ENCODE results near the gene AK8.
"Not testable (repeated sequence)": the region's sequence is repeated elsewhere in the genome, so short reads cannot be mapped to it uniquely, and the experiment has no call there.

The AK8 gene

DNA sequence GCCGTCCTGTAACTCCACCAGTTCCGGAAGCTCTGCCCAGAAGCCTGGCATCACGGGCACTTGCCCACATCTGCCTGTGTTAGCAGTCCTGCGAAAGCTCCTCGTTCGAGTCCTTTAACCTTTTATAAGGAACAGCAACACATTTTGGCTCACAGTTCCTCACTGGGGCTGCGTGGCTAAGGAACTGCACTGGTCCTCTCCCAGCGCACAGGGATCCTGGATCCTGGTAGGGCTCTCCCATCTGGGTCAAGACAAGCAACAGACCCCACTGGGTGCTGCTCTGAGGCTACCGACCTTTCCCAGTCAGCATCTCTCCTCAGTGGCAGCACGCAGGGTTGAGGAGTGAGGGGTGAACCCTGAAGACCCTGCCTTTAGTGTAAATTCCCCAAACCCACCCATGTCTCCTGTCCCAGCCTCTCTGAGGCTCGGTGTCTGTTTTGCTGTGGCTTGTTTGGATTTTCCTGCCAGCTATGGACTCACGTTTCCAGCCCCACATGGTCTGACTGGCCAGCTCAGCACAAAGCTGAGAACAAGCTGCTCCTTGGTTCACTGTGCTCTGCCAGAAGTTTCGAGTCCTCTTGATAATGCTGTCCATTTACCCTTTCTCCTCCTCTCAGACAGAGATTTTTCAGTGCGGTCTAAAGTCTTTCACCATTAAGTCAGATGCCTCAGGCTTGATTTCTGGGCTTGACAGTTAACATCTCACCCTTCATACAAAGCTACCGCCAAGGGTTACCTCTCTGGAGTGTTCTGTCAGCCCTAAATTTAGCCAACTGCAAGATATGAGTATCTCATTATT lies 80.0 kb downstream of the AK8 start:
- no peak for DNase-seq (ENCODE audit: low read depth)

DNA sequence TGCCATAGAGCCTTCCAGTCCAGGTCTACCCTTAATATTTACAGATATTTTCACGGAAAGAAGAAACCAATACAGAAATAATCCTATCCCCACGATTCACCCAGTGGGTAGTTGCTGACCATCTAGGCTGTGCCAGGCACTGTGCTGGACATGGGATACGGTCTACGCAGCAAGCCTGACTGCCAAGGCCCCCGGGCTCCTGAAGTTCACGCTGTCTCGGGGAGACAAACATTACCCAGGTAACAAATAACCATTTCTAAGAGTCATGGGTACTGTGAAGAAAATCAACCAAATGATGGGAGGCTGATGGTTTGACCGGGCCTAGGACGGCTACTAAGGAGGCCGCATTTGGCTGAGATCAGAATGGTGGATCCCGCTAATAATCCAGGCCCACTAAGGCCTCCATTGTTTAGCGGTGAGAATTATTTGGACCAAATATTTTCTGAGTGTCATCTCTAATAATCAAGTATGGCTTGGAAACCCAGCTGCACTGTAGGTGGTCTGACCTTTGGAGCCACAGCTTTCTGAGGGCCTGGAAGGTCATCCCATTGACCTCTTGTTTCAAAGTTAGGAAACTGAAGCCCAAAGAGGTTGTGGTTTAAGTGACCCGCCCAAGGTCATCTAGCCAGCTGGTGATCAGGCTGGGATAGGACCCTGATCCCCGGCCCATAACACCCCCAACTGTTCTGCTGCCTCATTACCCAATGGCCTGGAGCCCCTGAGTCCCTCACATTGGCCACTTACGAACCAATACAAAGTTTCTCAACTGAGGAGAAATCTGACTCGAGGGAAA lies 82.4 kb downstream of the AK8 start:
- DNase-seq (ENCODE audit: low read depth): no peak

DNA sequence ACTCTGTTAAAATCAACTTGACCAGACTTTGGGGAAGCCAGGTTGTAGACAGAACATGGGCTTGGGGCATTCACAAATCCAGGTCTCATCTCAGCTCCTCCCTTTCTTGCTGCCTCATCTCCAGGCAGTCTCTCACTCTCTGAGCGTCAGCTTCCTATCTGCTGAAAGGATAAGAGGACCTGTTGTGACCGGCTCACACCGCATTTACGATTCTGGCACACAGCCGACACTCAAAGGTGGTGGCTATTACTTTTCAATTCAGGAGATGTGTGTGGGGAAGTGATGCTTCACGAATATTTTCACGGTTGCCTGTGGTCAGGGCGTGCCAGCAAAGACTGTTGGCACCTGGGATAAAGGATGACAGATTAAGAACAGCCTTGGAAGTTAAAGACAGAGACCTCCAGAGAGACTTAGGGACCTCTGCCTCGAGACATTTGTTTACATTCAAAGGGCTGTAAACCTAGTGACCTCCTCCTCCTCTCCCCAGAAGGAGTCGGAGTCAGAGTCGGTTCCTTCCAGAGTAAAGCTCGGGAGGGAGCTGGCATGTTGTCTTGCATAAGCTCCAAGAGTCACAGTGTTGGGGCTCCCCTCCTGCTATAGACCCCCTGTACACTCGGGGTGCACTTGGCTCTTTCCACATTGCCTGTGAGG lies 83.2 kb downstream of the AK8 start:
- DNase-seq (ENCODE audit: low read depth): no peak

DNA sequence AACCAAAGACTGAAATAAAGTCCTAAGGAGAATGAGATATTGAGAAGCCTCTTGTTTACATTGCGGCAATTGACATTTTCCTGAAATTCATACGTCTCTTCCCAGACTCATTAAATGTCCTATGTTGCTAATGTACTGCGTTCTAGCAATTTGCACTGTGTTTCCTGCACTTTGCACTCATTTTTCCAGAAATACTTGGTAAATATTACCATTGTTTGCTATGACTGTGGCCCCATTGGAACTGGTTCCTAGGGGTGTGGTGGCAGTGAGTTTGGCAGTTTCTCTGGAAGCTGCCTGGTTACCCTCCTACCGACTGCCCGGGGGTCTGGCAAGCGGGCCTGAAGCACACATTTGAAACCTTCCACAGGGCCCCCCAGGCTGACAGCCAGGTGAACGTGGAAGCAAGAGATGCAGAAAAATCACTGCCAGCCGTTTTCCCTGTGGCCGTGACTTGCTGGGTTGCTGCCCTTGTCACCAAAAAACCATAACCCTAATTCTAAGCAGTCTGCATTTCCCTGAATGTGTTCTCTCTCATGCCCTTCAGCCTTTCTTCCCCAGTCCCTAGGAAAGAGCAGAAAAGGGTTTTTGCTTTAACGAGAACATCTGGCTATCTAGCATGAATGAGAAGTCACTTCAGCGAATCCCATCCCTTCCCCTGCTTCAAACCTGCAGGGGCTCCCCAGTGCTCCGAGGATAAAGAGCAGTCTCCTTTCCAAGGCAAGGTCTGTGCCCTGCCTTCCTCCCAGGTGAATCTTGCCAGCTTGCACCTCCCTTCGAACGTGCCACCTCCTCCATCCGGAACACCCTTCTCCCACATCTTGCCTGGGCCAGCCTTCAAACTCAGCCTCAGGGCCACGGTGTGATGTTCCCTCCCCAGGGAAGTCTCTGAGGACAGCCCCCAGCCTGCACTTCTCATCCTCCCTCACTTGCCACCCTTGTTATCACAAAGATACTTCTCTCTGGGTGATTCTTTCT lies 84.2 kb downstream of the AK8 start:
- no peak for DNase-seq (ENCODE audit: low read depth)

DNA sequence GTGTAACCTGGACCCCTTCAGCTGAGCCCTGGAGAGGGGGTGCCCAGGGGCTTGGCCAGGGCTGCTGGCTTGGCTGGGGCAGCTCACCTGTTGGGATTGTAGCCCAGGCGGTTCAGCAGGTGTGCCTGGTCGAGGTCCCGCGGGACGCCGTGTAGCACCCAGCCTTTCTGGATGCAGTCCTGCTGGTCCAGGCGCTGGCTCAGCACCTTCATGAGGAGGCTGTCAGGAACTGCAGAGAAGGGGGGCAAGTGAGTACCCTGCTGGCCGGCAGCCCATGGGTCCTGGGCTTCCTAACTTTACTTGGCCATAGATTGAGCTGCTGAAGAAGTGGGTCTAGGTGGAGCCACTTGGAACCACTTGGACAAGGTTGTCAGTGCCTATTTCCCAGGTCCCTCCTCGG lies 85.5 kb downstream of the AK8 start:
- no peak for DNase-seq (ENCODE audit: low read depth)

DNA sequence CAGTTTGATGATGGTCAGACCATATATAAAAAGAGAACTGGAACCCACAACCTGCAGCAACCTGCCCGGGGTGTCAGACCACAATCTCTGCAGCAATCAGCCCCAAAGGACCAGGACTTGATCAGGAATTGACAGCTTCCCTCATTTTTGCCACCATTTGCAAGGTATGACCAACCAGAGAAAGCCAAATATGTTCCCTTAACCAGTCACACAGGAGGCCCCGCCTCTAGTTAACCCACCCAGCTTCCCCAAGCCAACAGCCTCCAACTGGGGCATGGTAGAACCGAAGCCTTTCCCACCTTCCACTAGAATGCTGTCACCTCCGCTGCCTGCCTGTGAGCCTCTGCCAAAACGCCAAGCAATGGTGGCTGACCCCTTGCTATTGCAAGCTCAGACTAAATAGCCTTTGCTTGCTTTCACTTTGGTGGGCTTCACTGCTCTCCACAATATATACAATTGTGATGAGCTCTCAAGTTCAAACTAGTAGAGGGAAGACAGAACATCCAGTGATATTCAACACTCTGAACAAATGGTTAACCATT lies 86.3 kb downstream of the AK8 start:
- no peak for DNase-seq (ENCODE audit: low read depth)

DNA sequence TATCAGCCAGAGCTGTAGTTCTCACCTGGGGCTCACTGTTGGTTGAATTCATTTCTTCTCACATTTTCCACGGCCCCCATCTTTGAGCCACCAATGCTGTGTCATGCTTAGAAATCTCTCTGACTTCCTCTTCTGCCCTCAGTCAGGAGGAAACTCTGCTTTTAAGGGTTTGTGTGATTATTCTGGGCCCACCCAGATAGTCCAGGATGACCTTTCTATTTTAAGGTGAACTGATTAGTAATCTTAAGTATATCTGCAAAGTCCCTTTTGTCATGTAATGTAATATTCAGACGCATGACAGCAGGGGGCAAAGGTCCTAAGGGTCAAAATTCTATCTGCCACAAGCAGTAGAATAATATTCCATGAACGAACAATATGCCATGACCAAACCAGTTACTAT lies 88.4 kb downstream of the AK8 start:
- no peak for DNase-seq (ENCODE audit: low read depth)

DNA sequence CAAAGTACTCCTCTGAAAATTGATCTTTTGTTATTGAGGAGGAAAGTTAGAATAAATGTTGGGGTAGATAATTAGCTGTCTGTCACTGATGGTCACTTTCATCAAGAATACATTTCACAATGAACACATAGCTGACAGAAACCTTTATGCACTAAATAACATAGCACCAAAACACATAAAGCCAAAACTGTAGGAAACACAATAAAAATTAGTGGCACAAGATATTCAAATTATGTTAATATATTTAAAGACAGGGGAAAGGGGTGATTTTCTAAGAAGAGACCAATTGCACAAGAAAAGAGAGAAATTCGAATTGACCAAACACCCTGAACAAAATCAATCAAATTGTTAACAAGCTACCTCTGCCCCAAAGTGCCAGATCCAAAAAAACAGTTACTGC lies 89.7 kb downstream of the AK8 start:
- DNase-seq (ENCODE audit: low read depth): no peak

DNA sequence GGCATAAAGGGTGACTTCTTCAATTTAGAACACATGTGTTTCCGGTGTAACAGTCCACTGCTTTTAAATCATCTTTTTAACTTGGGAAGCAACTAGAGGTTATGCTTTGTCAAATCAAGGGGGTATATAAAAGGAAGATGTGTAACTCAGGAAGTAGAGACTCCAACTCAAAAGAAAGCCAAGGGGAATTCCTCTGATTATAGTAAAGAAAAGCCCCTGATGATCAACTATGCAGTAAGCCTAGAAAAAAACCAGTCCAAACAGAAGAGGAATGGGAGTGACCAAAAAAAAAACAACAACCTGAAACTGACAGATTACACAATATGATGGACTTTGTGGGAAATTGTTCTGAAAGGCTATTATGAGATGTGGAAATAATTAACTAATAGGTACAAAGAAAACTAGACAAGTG lies 90.3 kb downstream of the AK8 start:
- DNase-seq (ENCODE audit: low read depth): no peak

DNA sequence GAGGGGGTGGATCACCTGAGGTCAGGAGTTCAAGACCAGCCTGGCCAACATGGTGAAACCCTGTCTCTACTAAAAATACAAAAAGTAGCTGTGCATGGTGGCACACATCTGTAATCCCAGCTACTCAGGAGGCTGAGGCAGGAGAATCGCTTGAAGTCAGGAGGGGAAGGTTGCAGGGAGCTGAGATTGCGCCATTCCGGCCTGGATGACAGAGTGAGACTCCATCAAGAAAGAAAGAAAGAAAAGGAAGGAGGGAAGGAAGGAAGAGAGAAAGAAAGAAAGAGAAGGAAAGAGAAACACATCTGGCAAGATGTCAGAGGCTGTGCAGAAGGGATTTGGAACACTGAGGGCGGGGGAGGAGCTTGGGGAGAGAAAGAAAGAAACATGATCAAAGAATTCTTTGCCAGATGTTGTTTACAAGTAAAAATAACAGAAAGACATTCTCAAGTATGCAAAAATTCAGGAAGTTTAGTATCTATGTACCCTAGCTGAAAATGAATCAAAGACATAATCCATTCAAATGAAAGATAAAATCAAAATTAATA lies 93.7 kb downstream of the AK8 start:
- no peak for DNase-seq (ENCODE audit: low read depth)

DNA sequence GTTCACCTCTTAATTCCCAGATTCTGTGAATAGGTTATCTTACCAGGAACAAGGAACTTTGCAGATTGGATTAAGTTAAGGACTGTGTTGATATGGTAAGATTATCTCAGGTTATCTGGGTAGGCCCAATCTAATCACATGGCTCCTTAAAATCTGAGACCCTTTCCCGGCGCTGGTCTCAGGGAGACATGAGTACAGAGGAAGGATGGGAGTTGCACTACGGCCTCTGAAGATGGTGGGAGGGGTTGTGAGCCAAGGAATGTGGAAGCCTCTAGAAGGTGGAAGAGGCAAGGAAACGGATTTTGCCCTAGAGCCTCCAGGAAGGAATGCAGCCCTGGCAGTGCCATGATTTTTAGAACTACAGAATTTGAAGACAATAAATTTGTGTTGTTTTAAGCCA lies 95.1 kb downstream of the AK8 start:
- no peak for DNase-seq (ENCODE audit: low read depth)

DNA sequence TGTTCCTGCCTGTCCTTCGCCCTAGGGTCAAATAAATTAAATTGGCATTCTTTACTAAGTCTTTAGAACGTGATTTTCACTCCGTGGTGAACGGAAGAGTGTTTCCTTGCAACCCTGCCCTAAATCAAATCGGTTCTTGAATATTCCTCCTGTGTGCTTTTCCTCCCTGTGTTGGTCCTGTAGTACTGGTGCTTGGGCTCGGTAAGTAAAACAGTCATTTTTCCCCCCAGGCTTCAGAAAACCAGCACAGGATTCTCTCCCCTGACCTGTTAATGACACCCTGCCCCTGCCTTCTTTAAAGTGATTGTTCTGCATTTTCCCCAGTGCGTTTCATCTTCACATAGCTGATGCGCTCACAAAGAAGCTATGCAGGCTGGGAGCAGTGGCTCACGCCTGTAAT lies 96.0 kb downstream of the AK8 start:
- no peak for DNase-seq (ENCODE audit: low read depth)

DNA sequence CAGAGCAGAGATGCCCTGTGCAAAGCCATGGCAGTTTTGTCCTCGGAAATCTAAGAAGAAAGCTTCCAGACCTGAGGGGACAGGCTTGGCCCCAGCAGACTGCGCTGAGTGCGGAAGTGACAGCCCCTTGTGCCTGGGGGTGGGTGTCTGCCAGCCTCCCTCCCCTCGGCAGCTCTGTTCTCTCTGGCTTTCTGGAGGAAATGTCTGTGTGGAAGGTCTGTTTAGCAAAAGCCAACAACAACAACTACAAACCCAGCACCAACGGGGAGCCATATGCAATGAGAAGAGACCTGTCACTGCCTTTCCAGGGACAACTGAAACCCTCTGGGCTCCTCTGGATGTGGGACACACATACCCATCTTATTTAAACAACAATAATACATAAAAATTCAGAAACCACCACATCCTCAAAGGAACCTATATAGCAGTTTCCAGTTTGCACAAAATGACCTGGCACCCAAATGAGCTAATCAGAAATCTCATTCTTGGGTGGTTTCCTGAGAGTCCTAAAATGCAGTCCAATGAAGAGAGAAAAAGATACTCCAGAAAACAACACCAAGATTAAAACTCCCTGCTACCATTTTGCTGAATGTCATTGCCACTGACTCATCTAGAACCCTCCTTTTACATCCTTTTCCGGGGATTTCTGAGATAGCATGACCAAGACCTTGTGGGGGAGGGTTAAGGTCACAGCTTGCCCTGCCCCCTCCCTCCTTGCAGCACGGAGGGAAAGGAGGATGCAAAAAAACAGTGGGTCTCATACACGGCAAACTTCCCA lies 97.7 kb downstream of the AK8 start:
- DNase-seq (ENCODE audit: low read depth): no peak

DNA sequence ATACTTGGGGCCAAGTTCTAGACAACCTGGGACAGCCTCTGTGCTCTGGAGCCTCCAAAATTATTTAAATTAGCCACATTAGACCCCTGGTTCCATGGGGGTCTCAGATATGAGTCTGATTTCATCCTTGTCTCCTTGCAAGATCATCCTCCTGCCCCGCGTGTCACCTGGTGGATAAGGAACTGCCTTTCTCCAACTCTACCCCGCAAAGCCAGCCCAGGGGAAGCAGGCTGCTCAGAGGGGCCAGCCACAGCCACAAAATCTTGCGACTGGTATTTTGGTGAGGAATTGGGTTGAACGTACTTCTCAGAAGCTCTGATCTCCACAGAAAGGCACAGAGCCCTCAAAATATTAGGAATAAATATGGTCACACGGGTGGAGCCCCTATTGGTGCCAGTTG lies 101.2 kb downstream of the AK8 start:
- no peak for DNase-seq (ENCODE audit: low read depth)

DNA sequence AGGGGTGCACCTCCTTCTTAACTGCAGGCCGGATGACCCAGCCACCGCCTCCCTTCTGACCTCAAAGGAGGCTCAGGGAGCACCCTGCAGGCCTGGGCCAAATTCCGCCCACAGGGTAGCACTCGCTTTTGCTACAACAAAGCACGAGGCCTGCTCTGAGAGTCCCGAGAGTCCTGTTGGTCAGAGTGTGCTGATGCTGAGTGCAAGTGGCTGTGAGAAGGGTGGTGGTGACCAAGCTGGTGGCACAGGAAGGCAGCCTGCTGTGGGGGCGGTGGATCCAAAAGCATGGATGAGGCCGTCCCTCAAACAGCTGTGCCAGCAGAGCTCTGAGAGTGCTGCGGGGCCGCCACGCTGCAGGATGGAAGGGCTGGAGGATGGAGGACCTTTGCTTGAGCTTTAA lies 101.8 kb downstream of the AK8 start:
- DNase-seq (ENCODE audit: low read depth): no peak

DNA sequence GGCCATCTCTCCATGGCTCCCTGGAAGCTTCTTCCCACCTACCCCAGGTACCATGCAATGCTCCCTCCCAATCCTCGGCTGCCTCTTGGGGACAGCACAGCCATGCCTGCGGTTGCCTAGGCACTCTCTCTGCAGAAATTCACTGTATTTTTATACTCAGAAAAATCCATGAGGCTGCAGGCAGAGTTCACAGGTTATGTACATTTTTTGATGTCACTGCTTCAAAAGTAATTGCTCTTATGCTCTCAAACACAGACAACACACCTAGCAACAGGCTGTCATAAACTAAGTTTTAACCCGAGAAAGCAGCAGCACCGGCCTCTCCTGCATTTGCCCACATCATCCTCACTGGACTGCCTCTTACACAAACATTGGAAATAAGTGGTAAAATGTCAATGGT lies 102.4 kb downstream of the AK8 start:
- DNase-seq (ENCODE audit: low read depth): no peak

DNA sequence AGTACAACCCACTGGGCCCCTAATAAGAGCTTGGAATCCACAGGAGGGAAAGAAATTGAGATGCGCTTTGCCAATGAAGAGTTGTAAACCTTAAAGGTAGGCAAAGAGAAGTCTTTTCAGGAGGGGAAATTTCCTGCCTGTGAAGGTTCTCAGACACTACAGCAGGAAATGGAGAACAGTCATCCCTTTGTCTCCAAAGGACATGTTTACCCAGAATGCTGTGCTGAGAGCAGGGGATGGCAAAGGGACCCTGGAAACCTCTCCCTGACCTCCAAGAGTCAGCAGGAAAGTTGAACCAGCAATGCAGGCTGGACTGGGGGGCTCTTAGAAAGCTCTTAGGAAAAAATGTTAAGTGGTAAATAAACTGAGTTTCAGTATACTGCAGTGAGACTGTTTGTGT lies 103.2 kb downstream of the AK8 start:
- DNase-seq (ENCODE audit: low read depth): no peak

DNA sequence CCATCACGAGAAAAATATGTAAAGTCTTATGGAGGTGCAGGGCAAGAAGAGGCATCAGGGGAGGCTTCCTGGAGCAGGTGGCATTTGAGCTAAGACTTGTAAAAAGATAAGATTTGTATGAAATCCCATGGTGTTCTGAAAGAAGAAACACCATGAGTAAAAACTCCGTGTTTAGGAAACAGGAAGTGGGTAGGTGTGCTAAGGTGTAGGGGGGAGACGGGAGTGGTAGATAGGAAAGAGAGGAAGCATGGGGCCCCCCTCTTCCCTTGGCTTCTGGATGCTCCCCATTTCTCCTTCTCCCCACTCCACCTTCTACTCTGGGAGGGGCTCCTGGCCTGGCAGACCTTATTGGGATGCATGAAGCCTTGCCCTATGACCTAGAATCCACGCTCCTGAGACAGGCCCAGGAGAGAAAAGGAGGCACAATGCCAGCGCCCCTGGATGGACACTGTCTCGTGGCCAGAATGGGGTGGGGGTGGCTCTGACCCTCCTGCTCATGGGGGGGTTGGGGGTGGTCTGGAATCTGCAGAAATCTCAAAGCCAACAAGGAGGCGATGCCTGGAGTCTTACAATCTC lies 104.2 kb downstream of the AK8 start:
- DNase-seq (ENCODE audit: low read depth): no peak

DNA sequence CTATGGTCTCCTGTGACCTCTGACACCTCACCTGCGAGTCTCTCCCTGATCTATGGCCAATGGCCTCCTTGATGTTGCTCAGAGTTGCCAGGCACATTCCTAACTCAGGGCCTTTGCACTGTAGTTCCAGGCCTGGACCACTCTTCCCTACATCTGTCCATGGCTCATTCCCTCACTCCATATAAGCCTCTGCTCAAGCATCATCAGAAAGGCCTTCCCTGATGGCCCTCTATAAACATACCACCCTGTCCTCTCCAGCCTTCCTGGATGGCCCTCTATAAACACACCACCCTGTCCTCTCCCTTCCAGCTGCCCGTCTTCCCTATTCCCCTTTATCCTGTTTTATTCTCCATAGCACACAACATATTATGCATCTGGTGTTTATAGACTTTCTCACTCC lies 105.0 kb downstream of the AK8 start:
- DNase-seq (ENCODE audit: low read depth): no peak

DNA sequence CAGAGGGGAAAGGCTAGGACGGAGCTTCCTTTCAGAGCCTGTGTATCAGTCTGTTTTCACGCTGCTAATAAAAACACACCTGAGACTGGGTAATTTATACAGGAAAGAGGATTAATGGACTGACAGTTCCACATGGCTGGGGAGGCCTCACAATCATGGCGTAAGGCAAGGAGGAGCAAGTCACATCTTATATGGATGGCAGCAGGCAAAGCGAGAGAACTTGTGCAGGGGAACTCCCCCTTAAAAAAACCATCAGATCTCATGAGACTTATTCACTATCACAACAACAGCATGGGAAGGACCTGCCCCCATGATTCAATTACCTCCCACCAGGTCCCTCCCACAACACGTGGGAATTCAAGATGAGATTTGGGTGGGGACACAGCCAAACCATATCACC lies 106.3 kb downstream of the AK8 start:
- not testable (repeated sequence) for DNase-seq (ENCODE audit: low read depth)

Measured in activated T-cell treated with anti-CD3 and anti-CD28 coated beads for 24 hours (primary cell).